ENCODE results near the gene NRARP. TPM values are rescaled to one million over a fixed set of nuclear protein-coding genes. Genes with fewer than 3 reads are reported as not detected.

The NRARP gene
- total RNA-seq, 1 donor from 2014 or later = 170 TPM

- peak overlapping the region; percentile 74 for H3K27ac Mint-ChIP-seq (ENCODE audit: unreplicated experiment)
- peaks cover 3% of the 10 kb centered on the region for H3K27me3 Mint-ChIP-seq (ENCODE audit: unreplicated experiment)
- peaks cover 12% of the 10 kb centered on the region for H3K4me1 Mint-ChIP-seq (ENCODE audit: unreplicated experiment)
- no peaks in the 10 kb centered on the region for H3K36me3 Mint-ChIP-seq (ENCODE audit: low read depth, unreplicated experiment)
- H3K9me3 Mint-ChIP-seq (ENCODE audit: unreplicated experiment) = no peaks in the 10 kb centered on the region
- no peak for TF ChIP-seq CTCF (IDR thresholded peaks at IDR 0.05; ENCODE audit: unreplicated experiment)
- DNase-seq (ENCODE audit: low spot score) = no peak
- no peak overlapping the region for H3K4me3 Mint-ChIP-seq (ENCODE audit: unreplicated experiment)
Measured at GRCh38 chr9:137321726-137322361, 19.8 kb upstream of the NRARP start.

- Mint-ChIP-seq H3K4me3 (ENCODE audit: unreplicated experiment) (no peak overlapping the region), H3K27me3 (ENCODE audit: unreplicated experiment) (peaks cover 3% of the 10 kb centered on the region), H3K36me3 (ENCODE audit: low read depth, unreplicated experiment) (no peaks in the 10 kb centered on the region), H3K27ac (ENCODE audit: unreplicated experiment) (peak overlapping the region; percentile 61), H3K9me3 (ENCODE audit: unreplicated experiment) (no peaks in the 10 kb centered on the region), H3K4me1 (ENCODE audit: unreplicated experiment) (peaks cover 6% of the 10 kb centered on the region)
- no peak for TF ChIP-seq CTCF (IDR thresholded peaks at IDR 0.05; ENCODE audit: unreplicated experiment)
- peak; percentile 80 for DNase-seq (ENCODE audit: low spot score)
Measured at GRCh38 chr9:137320555-137321384, 18.7 kb upstream of the NRARP start.

DNA sequence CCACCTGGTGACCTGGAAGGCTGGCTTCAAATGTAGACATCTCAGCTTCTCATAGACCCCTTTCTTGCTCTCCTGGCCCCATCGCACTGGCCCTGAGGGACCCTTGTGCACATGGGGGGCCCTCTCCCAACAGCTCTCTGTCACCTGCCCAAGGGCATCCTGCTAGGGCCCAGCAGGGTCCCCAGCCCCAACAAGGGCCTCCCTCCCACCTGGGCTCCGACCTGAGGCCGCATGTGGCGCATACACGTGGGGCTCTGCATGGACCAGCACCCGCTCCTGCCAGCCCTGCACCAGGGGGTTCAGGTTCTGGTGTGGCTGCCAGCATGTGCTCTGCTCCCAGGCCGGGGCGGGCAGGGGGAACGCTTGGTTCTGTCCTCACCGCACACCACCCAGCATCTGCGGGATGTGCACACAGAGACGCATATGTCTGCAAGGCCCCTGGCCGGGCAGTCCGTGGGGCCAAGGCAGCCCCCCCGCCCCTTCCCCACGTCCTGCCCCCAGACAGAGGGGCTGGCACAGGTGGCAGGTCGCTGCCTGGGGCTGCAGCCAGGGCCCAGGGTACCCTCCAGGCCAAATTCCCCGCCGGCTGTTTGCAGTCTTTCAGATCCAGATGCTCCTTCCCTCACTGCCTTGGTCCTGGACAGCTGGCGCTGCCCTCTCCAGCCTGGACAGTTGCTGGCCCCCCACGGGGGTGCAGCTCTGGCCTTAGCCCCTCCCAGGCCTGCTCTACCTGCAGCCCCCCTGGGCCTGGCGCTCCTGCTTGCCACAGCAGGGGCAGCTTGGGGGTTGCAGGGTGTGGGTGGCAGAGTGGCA lies 17.9 kb upstream of the NRARP start:
- Mint-ChIP-seq H3K27ac (ENCODE audit: unreplicated experiment) (no peak overlapping the region), H3K4me3 (ENCODE audit: unreplicated experiment) (no peak overlapping the region), H3K9me3 (ENCODE audit: unreplicated experiment) (no peaks in the 10 kb centered on the region), H3K36me3 (ENCODE audit: low read depth, unreplicated experiment) (no peaks in the 10 kb centered on the region), H3K4me1 (ENCODE audit: unreplicated experiment) (peaks cover 6% of the 10 kb centered on the region), H3K27me3 (ENCODE audit: unreplicated experiment) (peaks cover 2% of the 10 kb centered on the region)
- peak; percentile 19 for DNase-seq (ENCODE audit: low spot score)
- TF ChIP-seq CTCF (IDR thresholded peaks at IDR 0.05; ENCODE audit: unreplicated experiment) = no peak

- no peaks in the 10 kb centered on the region for H3K9me3 Mint-ChIP-seq (ENCODE audit: unreplicated experiment)
- TF ChIP-seq CTCF (IDR thresholded peaks at IDR 0.05; ENCODE audit: unreplicated experiment) = no peak
Measured at GRCh38 chr9:137319011-137319738, 17.1 kb upstream of the NRARP start.

More at GRCh38 chr9:137319011-137319738, 17.1 kb upstream of the NRARP start:
- no peak overlapping the region for H3K27ac Mint-ChIP-seq (ENCODE audit: unreplicated experiment)
- H3K4me1 Mint-ChIP-seq (ENCODE audit: unreplicated experiment) = peaks cover 6% of the 10 kb centered on the region
- H3K4me3 Mint-ChIP-seq (ENCODE audit: unreplicated experiment) = no peak overlapping the region
- peak; percentile 58 for DNase-seq (ENCODE audit: low spot score)
- H3K36me3 Mint-ChIP-seq (ENCODE audit: low read depth, unreplicated experiment) = no peaks in the 10 kb centered on the region
- H3K27me3 Mint-ChIP-seq (ENCODE audit: unreplicated experiment) = peaks cover 2% of the 10 kb centered on the region
